ENCODE data around the gene MUC2. TPM values are rescaled to one million over a fixed set of nuclear protein-coding genes. Genes with fewer than 3 reads are reported as not detected.

MUC2 gene
- total and polyA plus RNA-seq, 2 of the 13 experiments (the other 11 are each of a cell fraction or from before 2014, with no cell fraction given): not detected

- TF ChIP-seq AFF4 (CRISPR knock-in tag; IDR thresholded peaks at IDR 0.05) (no peak), DNMT1 (CRISPR knock-in tag; IDR thresholded peaks at IDR 0.05) (no peak), ZNF256 (CRISPR knock-in tag; conservative IDR thresholded peaks at IDR 0.05) (no peak), NFRKB (IDR thresholded peaks at IDR 0.05) (no peak), CBX1 (IDR thresholded peaks at IDR 0.05; ENCODE audit: low read depth) (no peak), SMYD3 (CRISPR knock-in tag; IDR thresholded peaks at IDR 0.05) (no peak), ZNF18 (CRISPR knock-in tag; IDR thresholded peaks at IDR 0.05; ENCODE audit: insufficient replicate concordance) (no peak)
Observed at GRCh38 chr11:1060410-1060809, 14.3 kb upstream of the MUC2 start (continued).

- no peak overlapping the region for H2AFZ ChIP-seq (ENCODE audit: low read length)
- no peak for TF ChIP-seq KDM2A (CRISPR knock-in tag; IDR thresholded peaks at IDR 0.05; ENCODE audit: borderline replicate concordance, low read depth)
- no peak for TF ChIP-seq DBP (CRISPR knock-in tag; IDR thresholded peaks at IDR 0.05; ENCODE audit: not compliant biosample characterization)
- no peak for TF ChIP-seq SNAI1 (CRISPR knock-in tag; IDR thresholded peaks at IDR 0.05; ENCODE audit: borderline replicate concordance)
- no peak for TF ChIP-seq PHB2 (IDR thresholded peaks at IDR 0.05; ENCODE audit: partially characterized antibody)
- no peak for TF ChIP-seq MAX (IDR thresholded peaks at IDR 0.05)
- no peak for TF ChIP-seq ZNF260 (CRISPR knock-in tag; IDR thresholded peaks at IDR 0.05; ENCODE audit: borderline replicate concordance, low read depth)
Observed at GRCh38 chr11:1060852-1061616, 13.6 kb upstream of the MUC2 start.

More at GRCh38 chr11:1060852-1061616, 13.6 kb upstream of the MUC2 start:
- H3K4me2 ChIP-seq (ENCODE audit: low read depth, low read length): no peak overlapping the region
- H3K79me2 ChIP-seq (ENCODE audit: insufficient read depth, low read length): no peaks in the 10 kb centered on the region
- no TSS peak for BruUV-seq (replicated peaks)
- H3K4me1 ChIP-seq (ENCODE audit: insufficient read depth, low read length): peaks cover 5% of the 10 kb centered on the region; the same call in 1 of the 2 replicates
- H4K20me1 ChIP-seq (ENCODE audit: insufficient read depth, low read length): no peaks in the 10 kb centered on the region
- H3K4me3 ChIP-seq (replicated peaks in 1 of 3; ENCODE audit: insufficient read depth in 1 of 3, low read depth in 2 of 3, low read length in 3 of 3): no peak overlapping the region
- H3K9me3 ChIP-seq (ENCODE audit: low read length): 0 out of 2 replicates have a peak, but pooled peaks cover 4% of the 10 kb centered on the region
- ChIA-PET POLR2A (no interaction called here), CTCF (ENCODE audit: low intra/inter-chr PET ratio, low total read pairs) (no interaction called here)
- H3K27ac ChIP-seq (ENCODE audit: extremely low read length, insufficient read depth, low read length): no peak overlapping the region
- WGBS (ENCODE audit: low lambda C conversion rate): 24% methylated on average over 18 of the region's 18 CpGs
- no peaks in the 10 kb centered on the region for H3K36me3 ChIP-seq (replicated peaks in 1 of 2; ENCODE audit: control insufficient read depth in 1 of 2, insufficient read depth in 2 of 2, low read length in 2 of 2)
- ATAC-seq (no peak), DNase-seq (ENCODE audit: low spot score) (no peak), FAIRE-seq (no peak)
- peaks cover 6 to 44% of the 10 kb centered on the region in 2 experiments; a peak in 3 of 5 replicates for H3K27me3 ChIP-seq (ENCODE audit: control insufficient read depth in 1 of 2, insufficient read depth in 2 of 2, low read length in 2 of 2)
- intact Hi-C loops (cut with micrococcal nuclease; ENCODE audit: unreplicated experiment) (no loop called here), in situ Hi-C loops (cut with HindIII; ENCODE audit: extremely low pct_ligation_motif_present, low pct_unique_long_range_greater_than_20kb) (no loop called here)
- no peak overlapping the region for H3K9ac ChIP-seq (ENCODE audit: insufficient read depth, low read depth, low read length)

Measured in HepG2 (cell line).